GM12875 (cell line): Measurements from ENCODE around the gene C16orf96.

Experiments
- H3K4me3 ChIP-seq: one replicate; pipeline ENCODE4 v1.5.1; 2011; ENCODE audit warnings: low read depth, low read length, control low read depth
- CTCF ChIP-seq: IDR thresholded peaks from 2 replicates; pipeline ENCODE4 v1.5.1; 2011; ENCODE audit warnings: low read depth, mild to moderate bottlenecking, control low read depth, inconsistent platforms, low read length, moderate library complexity, borderline replicate concordance; ENCODE audit not compliant: insufficient read depth

C16orf96 gene

GRCh38 chr16:4534151-4534790 lies 21.9 kb upstream of the C16orf96 start:
- no peak overlapping the region for H3K4me3 ChIP-seq
- no peak for TF ChIP-seq CTCF

DNA sequence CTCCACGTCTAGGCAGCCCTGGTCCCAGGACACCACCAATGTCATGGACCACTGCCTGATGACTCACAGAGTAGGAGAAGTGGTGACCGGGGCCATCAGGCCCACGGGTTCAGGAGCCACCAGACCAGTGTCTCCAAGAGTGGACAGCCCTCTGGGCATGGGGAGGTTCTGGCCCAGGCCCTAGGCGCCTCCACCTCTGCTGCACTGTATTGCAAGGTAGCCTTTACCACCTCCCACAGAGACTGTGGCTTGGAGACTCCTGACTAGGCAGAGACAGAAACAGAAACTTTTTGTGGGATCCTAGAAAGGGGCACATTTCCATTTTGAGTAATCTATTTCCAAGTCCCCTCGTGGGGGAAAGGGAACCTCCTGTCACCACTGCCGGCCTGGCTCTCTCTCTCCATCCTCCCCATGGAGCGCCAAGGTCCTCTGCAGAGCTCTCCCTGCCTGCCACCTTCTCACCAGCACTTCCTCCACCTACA lies 20.5 kb upstream of the C16orf96 start:
- no peak overlapping the region for H3K4me3 ChIP-seq
- TF ChIP-seq CTCF = no peak

DNA sequence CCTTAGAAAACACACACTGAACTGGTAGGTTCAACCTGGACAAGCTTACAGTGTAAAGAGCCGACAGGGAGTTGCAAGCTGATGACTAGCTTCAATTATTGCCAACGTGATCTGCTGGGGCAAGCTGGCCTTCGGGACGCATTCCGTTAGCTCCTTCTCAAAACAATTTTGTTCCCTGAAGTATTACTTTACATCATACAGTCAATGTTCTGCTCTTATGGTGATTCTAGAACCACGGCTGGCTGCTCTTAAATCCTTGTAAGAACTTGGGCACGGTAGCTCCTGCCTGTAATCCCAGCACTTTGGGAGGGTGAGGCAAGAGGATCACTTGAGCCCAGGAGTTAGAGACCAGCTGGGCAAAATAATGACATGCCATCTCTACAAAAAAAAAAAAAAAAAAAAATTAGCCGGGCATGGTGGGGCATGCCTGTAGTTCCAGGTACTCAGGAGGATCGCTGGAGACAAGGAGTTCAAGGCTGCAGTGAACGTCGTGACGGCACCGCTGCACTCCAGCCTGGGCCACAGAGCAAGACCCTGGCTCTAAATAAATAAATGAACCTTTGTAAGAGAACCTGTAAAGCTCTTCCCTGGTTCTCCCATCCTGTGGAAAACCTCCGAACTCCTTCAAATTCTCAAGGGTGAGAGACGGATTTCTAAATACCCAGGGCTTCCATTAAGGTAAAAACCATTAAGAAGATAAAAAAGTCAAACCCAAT lies 19.6 kb upstream of the C16orf96 start:
- TF ChIP-seq CTCF = no peak
- H3K4me3 ChIP-seq = no peak overlapping the region

DNA sequence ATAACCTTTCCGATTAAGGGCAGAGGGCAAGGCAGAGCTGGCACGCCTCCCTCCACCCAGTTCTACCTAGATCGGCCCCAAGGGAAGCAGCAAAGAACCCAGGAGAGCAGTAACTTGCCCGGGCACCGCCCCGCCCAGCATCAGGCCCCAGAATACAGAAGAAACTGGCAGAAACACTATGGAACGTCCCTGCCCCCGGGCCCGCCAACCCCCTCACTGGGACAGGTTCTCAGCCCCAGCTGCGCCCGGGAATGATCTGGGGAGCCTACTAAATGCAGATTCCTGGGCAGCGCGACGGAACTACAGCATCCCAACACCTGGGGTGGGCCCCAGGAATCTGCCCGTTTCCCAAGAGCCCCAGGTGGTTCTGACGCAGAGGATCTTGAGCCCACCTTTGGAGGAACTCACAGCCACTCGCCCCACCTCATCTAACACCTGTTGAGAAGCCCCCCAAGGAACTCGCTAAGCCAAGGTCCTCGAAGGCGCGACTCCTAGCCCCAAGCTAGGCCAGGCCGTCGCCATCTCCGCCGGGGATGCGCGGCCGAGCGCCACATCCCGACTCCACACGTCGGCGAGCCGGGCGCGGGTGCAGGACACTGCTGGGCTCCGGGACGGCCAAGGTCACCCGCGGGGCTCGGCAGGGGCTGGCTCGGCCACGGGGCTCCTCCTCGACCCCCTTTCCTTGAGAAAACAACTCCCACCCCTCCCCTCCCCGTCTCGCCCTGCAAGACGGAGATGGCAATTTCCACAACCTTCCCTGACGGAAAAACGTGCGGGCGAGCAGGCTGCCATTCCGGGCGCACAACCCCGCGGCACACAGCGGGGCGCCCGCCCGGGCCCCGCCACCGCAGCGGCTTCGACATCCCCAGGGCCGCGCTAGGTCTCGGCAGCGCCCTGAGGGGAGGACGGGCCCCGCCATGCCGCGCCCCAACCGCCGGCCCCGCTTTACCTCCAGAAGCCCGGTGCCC lies 18.5 kb upstream of the C16orf96 start:
- TF ChIP-seq CTCF = no peak
- H3K4me3 ChIP-seq = peak overlapping the region; percentile 90

- no peak for TF ChIP-seq CTCF
- peak within 1 kb of the TSS; percentile 90 for H3K4me3 ChIP-seq
Measured at GRCh38 chr16:4538350-4539235, 17.5 kb upstream of the C16orf96 start, which contains the start of gene CDIP1. CDIP1 (minus strand) TSS chr16:4538773; CDS start chr16:4514130, 24,643 bp downstream.

DNA sequence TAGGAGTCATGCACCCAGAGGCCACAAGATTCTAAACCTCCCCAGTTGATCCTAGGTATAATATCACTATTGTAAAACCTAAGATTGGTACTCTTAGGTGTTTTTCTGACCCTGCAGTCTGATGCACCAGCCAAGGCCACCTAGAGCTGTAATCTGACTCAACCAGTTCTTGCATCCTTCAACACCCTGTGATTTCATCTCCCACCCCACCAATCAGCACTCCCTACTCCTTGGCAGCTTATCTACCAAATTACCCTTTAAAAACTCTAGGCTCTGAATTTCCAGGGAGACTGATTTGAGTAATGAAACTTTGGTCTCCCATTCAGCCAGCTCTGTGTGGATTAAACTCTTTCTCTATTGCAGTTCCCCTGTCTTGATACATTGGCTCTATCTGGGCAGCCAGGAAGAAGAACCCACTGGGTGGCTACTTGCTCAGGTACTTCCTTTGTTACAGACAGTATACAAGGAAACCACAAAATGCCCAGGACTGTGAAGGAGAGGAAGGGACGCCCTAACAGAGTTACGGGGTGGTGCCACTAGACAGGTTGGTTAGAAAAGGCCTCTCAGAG lies 16.3 kb upstream of the C16orf96 start:
- no peak for TF ChIP-seq CTCF
- H3K4me3 ChIP-seq = no peak overlapping the region
